ENCODE data around the gene WASHC3.
"Not testable (repeated sequence)": the region's sequence is repeated elsewhere in the genome, so short reads cannot be mapped to it uniquely, and the experiment has no call there.

Gene WASHC3

GRCh38 chr12:102080842-102081241 is 19.1 kb upstream of the WASHC3 start:
- H3K9ac ChIP-seq, result no peak overlapping the region
- H4K20me1 ChIP-seq, result no peaks in the 10 kb centered on the region
- H3K4me3 ChIP-seq, result no peak overlapping the region
- H3K36me3 ChIP-seq, result peaks cover 42 to 98% (median 62%) of the 10 kb centered on the region in 11 experiments
- no peak for TF ChIP-seq Cebpa-rat (IDR thresholded peaks at IDR 0.05)
- no peak overlapping the region for H3K4me2 ChIP-seq
- no peak overlapping the region for H3K27ac ChIP-seq
- no peaks in the 10 kb centered on the region for H3K4me1 ChIP-seq
- no peaks in the 10 kb centered on the region for H3K9me3 ChIP-seq (replicated peaks in 1 of 11)
- H3K27me3 ChIP-seq, result no peaks in the 10 kb centered on the region

GRCh38 chr12:102072092-102072491 is 10.3 kb upstream of the WASHC3 start:
- not testable (repeated sequence) for H3K9ac ChIP-seq; H3K9me3 ChIP-seq (replicated peaks in 1 of 11); H3K4me2 ChIP-seq; H3K27me3 ChIP-seq; H3K4me1 ChIP-seq; H4K20me1 ChIP-seq; H3K4me3 ChIP-seq; H3K27ac ChIP-seq
- peaks cover 23 to 48% (median 33%) of the 10 kb centered on the region in 11 experiments for H3K36me3 ChIP-seq

GRCh38 chr12:102069707-102070106 is 7.9 kb upstream of the WASHC3 start:
- no peak for TF ChIP-seq Cebpa-rat (IDR thresholded peaks at IDR 0.05)
- H3K9ac ChIP-seq, result no peak overlapping the region
- H4K20me1 ChIP-seq, result no peaks in the 10 kb centered on the region
- no peak overlapping the region for H3K27ac ChIP-seq
- peaks cover 4 to 25% (median 11%) of the 10 kb centered on the region in 11 experiments; a peak in 13 of 22 replicates for H3K36me3 ChIP-seq
- H3K4me2 ChIP-seq, result no peak overlapping the region
- H3K4me3 ChIP-seq, result no peak overlapping the region
- no peaks in the 10 kb centered on the region for H3K9me3 ChIP-seq (replicated peaks in 1 of 11)
- H3K4me1 ChIP-seq, result no peaks in the 10 kb centered on the region
- no peaks in the 10 kb centered on the region for H3K27me3 ChIP-seq

- Histone ChIP-seq H3K9ac (no peak overlapping the region), H4K20me1 (no peaks in the 10 kb centered on the region), H3K9me3 (replicated peaks in 1 of 11) (no peaks in the 10 kb centered on the region), H3K27ac (no peak overlapping the region), H3K4me3 (no peak overlapping the region), H3K36me3 (0 out of 22 replicates have a peak, but pooled peaks cover 0 to 8% (median 0%) of the 10 kb centered on the region in 11 experiments), H3K4me2 (no peak overlapping the region), H3K27me3 (no peaks in the 10 kb centered on the region), H3K4me1 (no peaks in the 10 kb centered on the region)
- no peak for TF ChIP-seq Cebpa-rat (IDR thresholded peaks at IDR 0.05)
Observed at GRCh38 chr12:102067574-102068258, 5.9 kb upstream of the WASHC3 start.

- H3K27ac ChIP-seq, result no peak overlapping the region
- H3K4me3 ChIP-seq, result no peak overlapping the region
- no peaks in the 10 kb centered on the region for H4K20me1 ChIP-seq
- no peak for TF ChIP-seq Cebpa-rat (IDR thresholded peaks at IDR 0.05)
- H3K9me3 ChIP-seq (replicated peaks in 1 of 11), result no peaks in the 10 kb centered on the region
- H3K27me3 ChIP-seq, result no peaks in the 10 kb centered on the region
- H3K36me3 ChIP-seq, result peaks cover 0 to 2% (median 0%) of the 10 kb centered on the region in 11 experiments; a peak in 4 of 22 replicates
- no peak overlapping the region for H3K4me2 ChIP-seq
- H3K9ac ChIP-seq, result no peak overlapping the region
- H3K4me1 ChIP-seq, result peaks cover 0 to 11% (median 8%) of the 10 kb centered on the region in 10 experiments; a peak in 13 of 20 replicates
Observed at GRCh38 chr12:102064476-102064875, 2.7 kb upstream of the WASHC3 start.

- Histone ChIP-seq H4K20me1 (no peaks in the 10 kb centered on the region), H3K4me3 (no peak overlapping the region), H3K4me2 (no peak overlapping the region), H3K4me1 (peaks cover 0 to 13% (median 8%) of the 10 kb centered on the region in 10 experiments; a peak in 13 of 20 replicates), H3K27me3 (no peaks in the 10 kb centered on the region), H3K9me3 (replicated peaks in 1 of 11) (no peaks in the 10 kb centered on the region), H3K9ac (no peak overlapping the region), H3K36me3 (peaks cover 0 to 15% (median 5%) of the 10 kb centered on the region in 11 experiments; a peak in 8 of 22 replicates), H3K27ac (no peak overlapping the region)
- TF ChIP-seq Cebpa-rat (IDR thresholded peaks at IDR 0.05), result no peak
Observed at GRCh38 chr12:102063069-102063468, 1.3 kb upstream of the WASHC3 start.

GRCh38 chr12:102062419-102062806 is 622 bp upstream of the WASHC3 start:
- Histone ChIP-seq H3K4me2 (peak overlapping the region in 10 of 11 experiments; percentile 9 to 61 (median 24); a peak in 13 of 22 replicates), H4K20me1 (no peaks in the 10 kb centered on the region), H3K36me3 (peaks cover 0 to 22% (median 5%) of the 10 kb centered on the region in 11 experiments; a peak in 8 of 22 replicates), H3K4me3 (peak overlapping the region in 9 of 10 experiments; percentile 75 to 93 (median 88); a peak in 11 of 20 replicates), H3K27me3 (no peaks in the 10 kb centered on the region), H3K4me1 (peaks cover 0 to 13% (median 8%) of the 10 kb centered on the region in 10 experiments; a peak in 13 of 20 replicates), H3K9ac (peak overlapping the region in 2 of 11 experiments; percentile 84 to 90; a peak in 1 of 22 replicates), H3K27ac (peak overlapping the region in 1 of 11 experiments; percentile 82; a peak in 2 of 22 replicates), H3K9me3 (replicated peaks in 1 of 11) (no peaks in the 10 kb centered on the region)
- TF ChIP-seq Cebpa-rat (IDR thresholded peaks at IDR 0.05), result no peak

GRCh38 chr12:102061096-102061559 is 663 bp downstream of the WASHC3 start:
- no peaks in the 10 kb centered on the region for H3K27me3 ChIP-seq
- H3K9me3 ChIP-seq (replicated peaks in 1 of 11), result no peaks in the 10 kb centered on the region
- peak overlapping the region; percentile 67 to 90 (median 82); a peak in 21 of 22 replicates for H3K27ac ChIP-seq
- peak overlapping the region; percentile 82 to 90 (median 88) for H3K9ac ChIP-seq
- peak overlapping the region; percentile 75 to 93 (median 86) for H3K4me3 ChIP-seq
- no peaks in the 10 kb centered on the region for H4K20me1 ChIP-seq
- TF ChIP-seq Cebpa-rat (IDR thresholded peaks at IDR 0.05), result no peak
- H3K4me1 ChIP-seq, result peaks cover 0 to 13% (median 8%) of the 10 kb centered on the region in 10 experiments; a peak in 13 of 20 replicates
- peak overlapping the region; percentile 81 to 91 (median 86) for H3K4me2 ChIP-seq
- peaks cover 8 to 35% (median 16%) of the 10 kb centered on the region in 11 experiments; a peak in 13 of 22 replicates for H3K36me3 ChIP-seq

- no peaks in the 10 kb centered on the region for H4K20me1 ChIP-seq
- TF ChIP-seq Cebpa-rat (IDR thresholded peaks at IDR 0.05), result no peak
- H3K27me3 ChIP-seq, result no peaks in the 10 kb centered on the region
- H3K36me3 ChIP-seq, result peaks cover 16 to 52% (median 31%) of the 10 kb centered on the region in 11 experiments; a peak in 19 of 22 replicates
- no peak overlapping the region for H3K9ac ChIP-seq
- no peak overlapping the region for H3K4me2 ChIP-seq
- peaks cover 0 to 13% (median 8%) of the 10 kb centered on the region in 10 experiments; a peak in 13 of 20 replicates for H3K4me1 ChIP-seq
- no peak overlapping the region for H3K4me3 ChIP-seq
- peaks cover 0 to under 1% (median 0%) of the 10 kb centered on the region in 11 experiments; a peak in 1 of 22 replicates for H3K9me3 ChIP-seq (replicated peaks in 1 of 11)
- no peak overlapping the region for H3K27ac ChIP-seq
Observed at GRCh38 chr12:102059343-102059742, 2.4 kb downstream of the WASHC3 start.

Measured in BLaER1 treated with 17β-estradiol and CSF1 and Interleukin-3, amounts not matched to agents 10 nM and 100 nM (cell line).